OCI-LY7 (cell line): ENCODE results near the gene ERICH2. TPM values are rescaled to one million over a fixed set of nuclear protein-coding genes. Genes with fewer than 3 reads are reported as not detected.

Experiments used
- BruUV-seq: library from RNA; stranded (reverse); fragments of 400-500 nt; replicated peaks from 2 replicates; lab custom pipeline; 2021; lab: Mats Ljungman, UMichigan
- CTCF ChIA-PET: fragments of 300-600 bp; sonication (Branson Sonifier 250); formaldehyde crosslinking; loops from one replicate; lab custom pipeline; 2022; ENCODE audit warnings: antibody characterized with exemption; ENCODE audit not compliant: unreplicated experiment; lab: Charles Lee
- POLR2A ChIA-PET: fragments of 300-600 bp; sonication (Branson Sonifier 250); formaldehyde crosslinking; loops from one replicate; lab custom pipeline; 2022; ENCODE audit warnings: antibody characterized with exemption; lab: Charles Lee
- DNase-seq: peaks from one replicate; pipeline ENCODE4 v3.0.0-alpha.2; 2015; ENCODE audit warnings: low spot score
- H2AFZ ChIP-seq: fragments of 200-600 bp; sonication (generic), shearing (Covaris generic); 2 replicates; pipeline ENCODE4 v1.6.1; 2014; ENCODE audit warnings: mild to moderate bottlenecking, antibody characterized with exemption, low read length, moderate library complexity
- H3K27ac ChIP-seq: fragments of 200-600 bp; sonication (generic); 2 replicates; pipeline ENCODE4 v1.5.1; 2014; ENCODE audit warnings: mixed run types, low read depth, mild to moderate bottlenecking, moderate library complexity, low read length, inconsistent platforms; ENCODE audit not compliant: poor library complexity, severe bottlenecking
- H3K36me3 ChIP-seq: fragments of 200-600 bp; sonication (generic); 2 replicates; pipeline ENCODE4 v1.6.1; 2014; ENCODE audit warnings: mild to moderate bottlenecking, antibody characterized with exemption, low read length, moderate library complexity, mixed read lengths; ENCODE audit not compliant: insufficient read depth
- H3K4me1 ChIP-seq: fragments of 200-600 bp; sonication (generic); 2 replicates; pipeline ENCODE4 v1.5.1; 2014; ENCODE audit warnings: mild to moderate bottlenecking, low read length; ENCODE audit not compliant: insufficient read depth, poor library complexity, severe bottlenecking
- H3K4me2 ChIP-seq: fragments of 200-600 bp; sonication (generic); 2 replicates; pipeline ENCODE4 v1.6.1; 2014; ENCODE audit warnings: mild to moderate bottlenecking, low read length
- H3K4me3 ChIP-seq: fragments of 200-600 bp; sonication (generic); 2 replicates; pipeline ENCODE4 v1.5.1; 2014; ENCODE audit warnings: mild to moderate bottlenecking, low read depth, low read length; ENCODE audit not compliant: poor library complexity, severe bottlenecking
- H3K79me2 ChIP-seq: fragments of 200-600 bp; sonication (generic); 2 replicates; pipeline ENCODE4 v1.6.1; 2016; ENCODE audit warnings: low read depth, mild to moderate bottlenecking, low read length, moderate library complexity, mixed read lengths; ENCODE audit not compliant: insufficient read depth
- H3K9me2 ChIP-seq: fragments of 200-600 bp; sonication (generic); 2 replicates; pipeline ENCODE4 v1.6.1; 2016; ENCODE audit warnings: mild to moderate bottlenecking, low read length, mixed read lengths; ENCODE audit not compliant: insufficient read depth
- H3K9me3 ChIP-seq: fragments of 200-600 bp; sonication (generic); 2 replicates; pipeline ENCODE4 v1.6.1; 2014; ENCODE audit warnings: mild to moderate bottlenecking, mixed run types, low read length, mixed read lengths
- H4K20me1 ChIP-seq: fragments of 200-600 bp; sonication (generic); 2 replicates; pipeline ENCODE4 v1.6.1; 2014; ENCODE audit warnings: mild to moderate bottlenecking, antibody characterized with exemption, low read length, moderate library complexity, mixed read lengths; ENCODE audit not compliant: insufficient read depth
- EZH2phosphoT487 ChIP-seq: fragments of 200-600 bp; sonication (generic); IDR thresholded peaks from 2 replicates; pipeline ENCODE4 v1.6.1; 2018; ENCODE audit warnings: low read depth, borderline replicate concordance, mild to moderate bottlenecking, mixed run types, antibody characterized with exemption, low read length, moderate library complexity, mixed read lengths
- intact Hi-C: fragments of 100-400 bp; cut with micrococcal nuclease; formaldehyde crosslinking; loops from one replicate; pipeline ENCODE4 v1.10.0; 2022; ENCODE audit not compliant: unreplicated experiment
- total RNA-seq, 2 experiments: library from RNA; depleted of rRNA in 1 of 2; stranded (reverse); fragments of >200 nt in 1 of 2; shearing (Covaris generic) in 1 of 2; gene quantifications; 2 replicates each; pipeline ENCODE4 v1.2.3, GENCODE V29; 2014 to 2022
- TF ChIP-seq, protein P1 (sequence below): fragments of 200-600 bp; sonication (generic); conservative IDR thresholded peaks from 2 replicates; pipeline ENCODE4 v1.5.1; 2014; ENCODE audit warnings: mild to moderate bottlenecking, antibody characterized with exemption, low read length, moderate library complexity, mixed read lengths

ERICH2 gene
- total RNA-seq, 2 experiments from 2014 or later = not detected

DNA sequence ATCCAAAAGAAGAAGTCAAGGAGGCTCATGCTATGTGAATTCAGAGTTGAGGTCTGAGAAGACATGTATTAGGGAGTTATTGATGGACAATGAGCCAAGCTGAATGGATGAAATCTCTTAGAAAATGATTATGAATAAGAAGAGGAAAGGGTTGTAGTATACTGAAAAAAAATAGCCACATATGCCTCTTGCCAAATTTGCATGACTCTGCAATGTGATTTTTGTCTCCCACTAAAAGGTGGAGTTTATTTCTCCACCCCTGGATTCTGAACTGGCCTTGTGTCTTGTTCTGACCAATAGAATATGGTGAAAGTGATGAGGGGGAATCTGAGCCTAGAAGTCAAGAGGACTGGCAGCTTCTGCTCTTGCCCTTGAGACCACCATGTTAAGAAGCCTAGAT, 8.6 kb upstream of the ERICH2 start:
- Histone ChIP-seq H3K36me3 (no peaks in the 10 kb centered on the region), H3K4me1 (no peaks in the 10 kb centered on the region), H3K9me2 (no peaks in the 10 kb centered on the region), H3K27ac (no peak overlapping the region), H3K9me3 (no peaks in the 10 kb centered on the region), H3K4me2 (no peak overlapping the region), H2AFZ (no peak overlapping the region), H4K20me1 (no peaks in the 10 kb centered on the region), H3K4me3 (no peak overlapping the region), H3K79me2 (no peaks in the 10 kb centered on the region)
- no TSS peak for BruUV-seq
- intact Hi-C loops = no loop called here
- DNase-seq = no peak
- ChIA-PET CTCF (no interaction called here), POLR2A (interaction anchor here (0.7 kb wide), 1 partner anchor 385 kb away, joined by 4 read pairs; no protein-coding TSS in a partner anchor)
- TF ChIP-seq, protein P1, sequence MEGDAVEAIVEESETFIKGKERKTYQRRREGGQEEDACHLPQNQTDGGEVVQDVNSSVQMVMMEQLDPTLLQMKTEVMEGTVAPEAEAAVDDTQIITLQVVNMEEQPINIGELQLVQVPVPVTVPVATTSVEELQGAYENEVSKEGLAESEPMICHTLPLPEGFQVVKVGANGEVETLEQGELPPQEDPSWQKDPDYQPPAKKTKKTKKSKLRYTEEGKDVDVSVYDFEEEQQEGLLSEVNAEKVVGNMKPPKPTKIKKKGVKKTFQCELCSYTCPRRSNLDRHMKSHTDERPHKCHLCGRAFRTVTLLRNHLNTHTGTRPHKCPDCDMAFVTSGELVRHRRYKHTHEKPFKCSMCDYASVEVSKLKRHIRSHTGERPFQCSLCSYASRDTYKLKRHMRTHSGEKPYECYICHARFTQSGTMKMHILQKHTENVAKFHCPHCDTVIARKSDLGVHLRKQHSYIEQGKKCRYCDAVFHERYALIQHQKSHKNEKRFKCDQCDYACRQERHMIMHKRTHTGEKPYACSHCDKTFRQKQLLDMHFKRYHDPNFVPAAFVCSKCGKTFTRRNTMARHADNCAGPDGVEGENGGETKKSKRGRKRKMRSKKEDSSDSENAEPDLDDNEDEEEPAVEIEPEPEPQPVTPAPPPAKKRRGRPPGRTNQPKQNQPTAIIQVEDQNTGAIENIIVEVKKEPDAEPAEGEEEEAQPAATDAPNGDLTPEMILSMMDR = no peak
- TF ChIP-seq EZH2phosphoT487 = no peak

- Histone ChIP-seq H3K4me3 (no peak overlapping the region), H3K9me3 (no peaks in the 10 kb centered on the region), H3K9me2 (no peaks in the 10 kb centered on the region), H3K79me2 (no peaks in the 10 kb centered on the region), H3K4me2 (no peak overlapping the region), H3K4me1 (no peaks in the 10 kb centered on the region), H4K20me1 (no peaks in the 10 kb centered on the region), H2AFZ (no peak overlapping the region), H3K36me3 (no peaks in the 10 kb centered on the region), H3K27ac (no peak overlapping the region)
- DNase-seq = no peak
- intact Hi-C loops = no loop called here
- TF ChIP-seq, protein P1 = no peak
- TF ChIP-seq EZH2phosphoT487 = no peak
- no TSS peak for BruUV-seq
- POLR2A ChIA-PET = interaction anchor here (0.5 to 1.0 kb wide), 5 partner anchors 23 to 386 kb away, joined by 3 to 4 read pairs (median 3); no protein-coding TSS in a partner anchor
- CTCF ChIA-PET = interaction anchor here (1.0 kb wide), 1 partner anchor 46 kb away, joined by 3 read pairs; no protein-coding TSS in a partner anchor
Observed at GRCh38 chr2:170762760-170763159, 7.4 kb upstream of the ERICH2 start.

DNA sequence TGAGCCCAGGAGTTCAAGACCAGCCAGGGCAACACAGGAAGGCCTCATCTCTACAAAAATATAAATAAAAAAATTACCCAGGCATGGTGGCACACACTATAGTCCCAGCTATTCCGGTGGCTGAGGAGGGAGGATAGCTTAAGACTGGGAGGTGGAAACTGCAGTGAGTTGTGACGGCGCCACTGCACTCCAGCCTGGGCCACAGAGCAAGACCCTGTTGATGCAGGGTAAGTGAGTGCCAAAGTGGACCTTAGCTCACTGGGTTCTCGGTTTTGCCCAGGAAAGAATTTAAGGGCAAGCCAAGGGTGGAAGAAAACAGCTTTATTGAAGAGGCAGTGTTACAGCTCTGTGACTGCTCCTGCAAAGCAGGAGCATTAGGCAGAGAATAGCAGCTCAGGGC, 6.9 kb upstream of the ERICH2 start:
- Histone ChIP-seq H3K9me3 (no peaks in the 10 kb centered on the region), H3K36me3 (no peaks in the 10 kb centered on the region), H3K4me2 (no peak overlapping the region), H4K20me1 (no peaks in the 10 kb centered on the region), H3K27ac (no peak overlapping the region), H3K79me2 (no peaks in the 10 kb centered on the region), H2AFZ (no peak overlapping the region), H3K4me1 (no peaks in the 10 kb centered on the region), H3K9me2 (no peaks in the 10 kb centered on the region), H3K4me3 (no peak overlapping the region)
- no TSS peak for BruUV-seq
- TF ChIP-seq EZH2phosphoT487 = no peak
- TF ChIP-seq, protein P1 = no peak
- POLR2A ChIA-PET = interaction anchor here (0.7 to 1.0 kb wide), 3 partner anchors 101 to 386 kb away, joined by 3 read pairs; no protein-coding TSS in a partner anchor
- DNase-seq = no peak
- intact Hi-C loops = no loop called here
- CTCF ChIA-PET = interaction anchor here (1.0 kb wide), 1 partner anchor 46 kb away, joined by 3 read pairs; no protein-coding TSS in a partner anchor
